T-helper 2 cell (primary cell): ENCODE results near the gene GINS2.

Source experiments
- DNase-seq, 5 experiments: peaks; one replicate each; pipeline versions ENCODE4 v3.0.0 to v3.0.0-alpha.2; 2012 to 2022
- total RNA-seq, 2 donors: gene quantifications; one replicate each; lab custom pipeline; 2026; lab: John Stamatoyannopoulos, UW

Gene GINS2
- total RNA-seq: 2.8 to 6.2 reads per million in 2 donors

GRCh38 chr16:85688586-85689284, at the start of gene GINS2:
GINS2 (minus strand) TSS chr16:85688954; CDS start chr16:85688898, 56 bp downstream.
- DNase-seq: peak; percentile 78 to 96 (median 88)

- DNase-seq: no peak
Measured at GRCh38 chr16:85736921-85737320, 48.2 kb upstream of the GINS2 start.

GRCh38 chr16:85735946-85736345, 47.2 kb upstream of the GINS2 start:
- no peak for DNase-seq

GRCh38 chr16:85735225-85735635, 46.5 kb upstream of the GINS2 start:
- DNase-seq: peak in 3 of 5 experiments; percentile 22 to 72 (median 64)

GRCh38 chr16:85734311-85735017, 45.7 kb upstream of the GINS2 start:
- no peak for DNase-seq

- DNase-seq: no peak
Measured at GRCh38 chr16:85733839-85734170, 45.1 kb upstream of the GINS2 start.

- no peak for DNase-seq
Measured at GRCh38 chr16:85733155-85733838, 44.5 kb upstream of the GINS2 start.

GRCh38 chr16:85731179-85731578, 42.4 kb upstream of the GINS2 start:
- no peak for DNase-seq

GRCh38 chr16:85730186-85730465, 41.4 kb upstream of the GINS2 start:
- no peak for DNase-seq

- DNase-seq: no peak
Measured at GRCh38 chr16:85729452-85730185, 40.9 kb upstream of the GINS2 start.

- DNase-seq: no peak
Measured at GRCh38 chr16:85728879-85729278, 40.1 kb upstream of the GINS2 start.

GRCh38 chr16:85724936-85725335, 36.2 kb upstream of the GINS2 start:
- DNase-seq: no peak

GRCh38 chr16:85724126-85724879, 35.5 kb upstream of the GINS2 start:
- DNase-seq: no peak

- no peak for DNase-seq
Measured at GRCh38 chr16:85722128-85722893, 33.6 kb upstream of the GINS2 start.

- no peak for DNase-seq
Measured at GRCh38 chr16:85720302-85720637, 31.5 kb upstream of the GINS2 start.

GRCh38 chr16:85719605-85720301, 31.0 kb upstream of the GINS2 start:
- no peak for DNase-seq

GRCh38 chr16:85718682-85719081, 29.9 kb upstream of the GINS2 start:
- no peak for DNase-seq

GRCh38 chr16:85718153-85718477, 29.4 kb upstream of the GINS2 start:
- DNase-seq: no peak

- peak in 4 of 5 experiments; percentile 27 to 50 (median 34) for DNase-seq
Measured at GRCh38 chr16:85717393-85718152, 28.8 kb upstream of the GINS2 start.

- DNase-seq: no peak
Measured at GRCh38 chr16:85716680-85717038, 27.9 kb upstream of the GINS2 start.
